Neural progenitor cell (in vitro differentiated cells): ENCODE results near the gene SLC44A2. TPM values are rescaled to one million over a fixed set of nuclear protein-coding genes. Genes with fewer than 3 reads are reported as not detected.
A peak's percentile ranks its signal among the peaks of the same experiment; 100 is the strongest.

Experiments used
- DNase-seq: peaks from one replicate; pipeline ENCODE4 v3.0.0-alpha.2; 2016; ENCODE audit warnings: low spot score
- H2AFZ ChIP-seq: fragments of 200-600 bp; sonication (generic); replicated peaks from 2 replicates; pipeline ENCODE4 v1.6.1; 2016; ENCODE audit warnings: antibody characterized with exemption
- H3F3A ChIP-seq: fragments of 200-600 bp; sonication (generic); 2 replicates; pipeline ENCODE4 v1.6.1; 2016; ENCODE audit warnings: antibody characterized with exemption, low read depth
- H3K27ac ChIP-seq: fragments of 200-600 bp; sonication (generic); 2 replicates; pipeline ENCODE4 v1.5.1; 2016; ENCODE audit warnings: mild to moderate bottlenecking
- H3K27me3 ChIP-seq: fragments of 200-600 bp; sonication (generic); 2 replicates; pipeline ENCODE4 v1.6.1; 2016; ENCODE audit warnings: mild to moderate bottlenecking, moderate library complexity
- H3K36me3 ChIP-seq: fragments of 200-600 bp; sonication (generic); 2 replicates; pipeline ENCODE4 v1.5.1; 2016
- H3K4me1 ChIP-seq: fragments of 200-600 bp; sonication (generic); 2 replicates; pipeline ENCODE4 v1.6.1; 2016; ENCODE audit warnings: mixed run types
- H3K4me2 ChIP-seq: fragments of 200-600 bp; sonication (generic); 2 replicates; pipeline ENCODE4 v1.6.1; 2016
- H3K4me3 ChIP-seq: fragments of 200-600 bp; sonication (generic); 2 replicates; pipeline ENCODE4 v1.5.1; 2016
- H3K79me2 ChIP-seq: fragments of 200-600 bp; sonication (generic); 2 replicates; pipeline ENCODE4 v1.6.1; 2016; ENCODE audit warnings: low read depth
- H3K9ac ChIP-seq: fragments of 200-600 bp; sonication (generic); 2 replicates; pipeline ENCODE4 v1.6.1; 2016
- H3K9me3 ChIP-seq: fragments of 200-600 bp; sonication (generic); 2 replicates; pipeline ENCODE4 v1.5.1; 2016; ENCODE audit warnings: low read depth
- H4K20me1 ChIP-seq: fragments of 200-600 bp; sonication (generic); 2 replicates; pipeline ENCODE4 v1.6.1; 2016; ENCODE audit warnings: low read depth
- H3K27ac Mint-ChIP-seq: 3 replicates; pipeline ENCODE4 v1.8.0; 2021; ENCODE audit warnings: mixed read lengths
- H3K27me3 Mint-ChIP-seq: 2 replicates; pipeline ENCODE4 v1.8.0; 2022; ENCODE audit warnings: low read depth, mild to moderate bottlenecking, inconsistent platforms, moderate library complexity, mixed read lengths; ENCODE audit not compliant: insufficient read depth
- H3K36me3 Mint-ChIP-seq: 3 replicates; pipeline ENCODE4 v1.8.0; 2021; ENCODE audit warnings: mixed read lengths
- H3K4me1 Mint-ChIP-seq: 3 replicates; pipeline ENCODE4 v1.8.0; 2021; ENCODE audit warnings: mixed read lengths
- H3K4me3 Mint-ChIP-seq: 3 replicates; pipeline ENCODE4 v1.8.0; 2021; ENCODE audit warnings: mild to moderate bottlenecking, moderate library complexity, mixed read lengths
- H3K9me3 Mint-ChIP-seq: 3 replicates; pipeline ENCODE4 v1.8.0; 2020; ENCODE audit warnings: mixed read lengths
- CTCF ChIP-seq: fragments of 200-600 bp; sonication (generic); IDR thresholded peaks from 2 replicates; pipeline ENCODE4 v1.5.1; 2017; ENCODE audit warnings: antibody characterized with exemption, mild to moderate bottlenecking
- EZH2 ChIP-seq: fragments of 200-600 bp; sonication (generic); IDR thresholded peaks from 2 replicates; pipeline ENCODE4 v1.6.1; 2017; ENCODE audit warnings: antibody characterized with exemption, mild to moderate bottlenecking, moderate library complexity
- EZH2phosphoT487 ChIP-seq: fragments of 200-600 bp; sonication (generic); IDR thresholded peaks from 2 replicates; pipeline ENCODE4 v1.6.1; 2017; ENCODE audit warnings: antibody characterized with exemption
- total RNA-seq: library from RNA; depleted of rRNA; stranded (reverse); fragments of >200 nt; gene quantifications from 2 replicates; pipeline ENCODE4 v1.2.3, GENCODE V29; 2015; ENCODE audit warnings: low replicate concordance

SLC44A2 gene
- total RNA-seq, 1 donor from 2014 or later = 45.6 TPM

- Mint-ChIP-seq H3K27me3 (peaks cover 9% of the 10 kb centered on the region), H3K4me3 (peak overlapping the region; percentile 96), H3K36me3 (peaks cover 12% of the 10 kb centered on the region), H3K4me1 (peaks cover 10% of the 10 kb centered on the region), H3K9me3 (no peaks in the 10 kb centered on the region), H3K27ac (peak overlapping the region; percentile 37)
- Histone ChIP-seq H3K36me3 (no peaks in the 10 kb centered on the region), H3K4me1 (peaks cover 10% of the 10 kb centered on the region), H3K4me3 (no peak overlapping the region), H4K20me1 (peaks cover 17% of the 10 kb centered on the region), H3K4me2 (no peak overlapping the region), H3K27ac (no peak overlapping the region), H3K27me3 (no peaks in the 10 kb centered on the region), H3F3A (peaks cover 25% of the 10 kb centered on the region), H2AFZ (no peak overlapping the region), H3K9me3 (no peaks in the 10 kb centered on the region), H3K9ac (no peak overlapping the region), H3K79me2 (peaks cover 46% of the 10 kb centered on the region)
- TF ChIP-seq EZH2 (no peak), EZH2phosphoT487 (no peak), CTCF (no peak)
- DNase-seq = no peak
Observed at GRCh38 chr19:10651851-10652250, 26.5 kb downstream of the SLC44A2 start.

GRCh38 chr19:10653482-10653731, 28.1 kb downstream of the SLC44A2 start:
- H3K9me3 ChIP-seq = no peaks in the 10 kb centered on the region
- no peaks in the 10 kb centered on the region for H3K9me3 Mint-ChIP-seq
- DNase-seq = no peak
- H3K27ac ChIP-seq = peak overlapping the region; percentile 90
- peak overlapping the region; percentile 79 for H3K4me3 ChIP-seq
- H4K20me1 ChIP-seq = peaks cover 33% of the 10 kb centered on the region
- H3K4me2 ChIP-seq = peak overlapping the region; percentile 97
- H3K36me3 ChIP-seq = no peaks in the 10 kb centered on the region
- peaks cover 24% of the 10 kb centered on the region for H3K4me1 ChIP-seq
- H3F3A ChIP-seq = peaks cover 25% of the 10 kb centered on the region
- peaks cover 17% of the 10 kb centered on the region for H3K4me1 Mint-ChIP-seq
- H3K36me3 Mint-ChIP-seq = peaks cover 18% of the 10 kb centered on the region
- H3K4me3 Mint-ChIP-seq = peak overlapping the region; percentile 96
- H3K27me3 ChIP-seq = no peaks in the 10 kb centered on the region
- peaks cover 62% of the 10 kb centered on the region for H3K79me2 ChIP-seq
- H3K27ac Mint-ChIP-seq = peak overlapping the region; percentile 98
- TF ChIP-seq CTCF (no peak), EZH2phosphoT487 (no peak), EZH2 (no peak)
- peak overlapping the region; percentile 98 for H3K9ac ChIP-seq
- peak overlapping the region; percentile 43 for H2AFZ ChIP-seq
- H3K27me3 Mint-ChIP-seq = peaks cover 8% of the 10 kb centered on the region

GRCh38 chr19:10653732-10654609, 28.6 kb downstream of the SLC44A2 start, which contains the start of gene ILF3:
Gene ILF3, plus strand, starts transcription at chr19:10654346. Its CDS starts 16,260 bp downstream, at chr19:10670606.
- Histone ChIP-seq H3K79me2 (peaks cover 68% of the 10 kb centered on the region), H3K27me3 (no peaks in the 10 kb centered on the region), H3K9ac (peak within 1 kb of the TSS; percentile 100), H3K4me2 (peak within 1 kb of the TSS; percentile 97), H3K9me3 (no peaks in the 10 kb centered on the region), H3K4me3 (peak within 1 kb of the TSS; percentile 79), H3K4me1 (peaks cover 28% of the 10 kb centered on the region), H3K27ac (peak within 1 kb of the TSS; percentile 100), H3F3A (peaks cover 25% of the 10 kb centered on the region), H4K20me1 (peaks cover 38% of the 10 kb centered on the region), H2AFZ (peak within 1 kb of the TSS; percentile 43), H3K36me3 (no peaks in the 10 kb centered on the region)
- TF ChIP-seq EZH2 (no peak), EZH2phosphoT487 (no peak), CTCF (no peak)
- Mint-ChIP-seq H3K4me1 (peaks cover 17% of the 10 kb centered on the region), H3K27ac (peak within 1 kb of the TSS; percentile 99), H3K27me3 (peaks cover 7% of the 10 kb centered on the region), H3K4me3 (peak within 1 kb of the TSS; percentile 98), H3K9me3 (no peaks in the 10 kb centered on the region), H3K36me3 (peaks cover 18% of the 10 kb centered on the region)
- DNase-seq = peak; percentile 100
